K562 (cell line): ENCODE data around the gene TMEM59. TPM values are rescaled to one million over a fixed set of nuclear protein-coding genes. Genes with fewer than 3 reads are reported as not detected.

Experiments
- BCOR ChIP-seq: fragments of 450-650 bp; IDR thresholded peaks from 2 replicates; pipeline ENCODE4 v1.6.1; 2016
- CAMTA2 ChIP-seq: fragments of 250-450 bp; sonication (Bioruptor Pico); conservative IDR thresholded peaks from 2 replicates; pipeline ENCODE4 v1.5.1; 2022
- HDAC8 ChIP-seq: fragments of 450-650 bp; IDR thresholded peaks from 2 replicates; pipeline ENCODE4 v1.6.1; 2016; ENCODE audit warnings: mild to moderate bottlenecking, missing genetic modification characterization, moderate library complexity, missing compliant biosample characterization
- PYGO2 ChIP-seq: fragments of 450-650 bp; IDR thresholded peaks from 2 replicates; pipeline ENCODE4 v1.6.1; 2016; ENCODE audit warnings: mild to moderate bottlenecking, missing genetic modification characterization, moderate library complexity, missing compliant biosample characterization
- RERE ChIP-seq: sonication (generic); formaldehyde crosslinking; IDR thresholded peaks from 2 replicates; pipeline ENCODE4 v1.8.0; 2023; ENCODE audit warnings: missing genetic modification reagents, mild to moderate bottlenecking, borderline replicate concordance
- SMARCA4 ChIP-seq: fragments of 450-650 bp; IDR thresholded peaks from 2 replicates; pipeline ENCODE4 v1.6.1; 2016
- SPI1 ChIP-seq: IDR thresholded peaks from 2 replicates; pipeline ENCODE4 v1.6.1; 2011; ENCODE audit warnings: low read depth, low read length, control low read depth, borderline replicate concordance
- ZMIZ1 ChIP-seq, 2 experiments: fragments of 150-350 bp in 1 of 2; IDR thresholded peaks; 2 replicates each; pipeline ENCODE4 v1.6.1; 2012 to 2016; ENCODE audit warnings: low read depth in 2 of 2, low read length in 2 of 2, mild to moderate bottlenecking in 1 of 2, moderate library complexity in 1 of 2
- ZNF407 ChIP-seq: fragments of 450-650 bp; IDR thresholded peaks from 2 replicates; pipeline ENCODE4 v1.6.1; 2016; ENCODE audit warnings: low read depth
- ZNF785 ChIP-seq: fragments of 250-450 bp; sonication (Bioruptor Pico); IDR thresholded peaks from 2 replicates; pipeline ENCODE4 v1.4.0; 2020; ENCODE audit warnings: mild to moderate bottlenecking
- polyA plus RNA-seq, 8 experiments: library from polyadenylated mRNA; depleted of rRNA in 4 of 8; stranded (reverse) in 5 of 8; unstranded in 3 of 8; fragments of >200 nt; fragmentation: Nextera tagmentation in 2 of 8; fragmentation: Illumina TruSeq in 1 of 8; extraction: Ambion mirVana in 2 of 8; extraction: Trizol in 1 of 8; gene quantifications; 2 replicates each; pipeline versions ENCODE4 v1.2.1 to v1.2.3, GENCODE V29; 2011 to 2014; ENCODE audit warnings: inconsistent platforms in 1 of 8, missing spikeins in 1 of 8
- total RNA-seq, 7 experiments: library from RNA; depleted of rRNA in 6 of 7; stranded (reverse); fragments of >200 nt in 6 of 7; fragmentation: Illumina TruSeq in 2 of 7; extraction: Trizol in 2 of 7; gene quantifications; 2 replicates each; pipeline versions ENCODE4 v1.2.1 to v1.2.3, GENCODE V29; 2011 to 2021; ENCODE audit warnings: low replicate concordance in 1 of 7

Gene TMEM59
- total and polyA plus RNA-seq, 9 of the 15 experiments (the other 6 are each of a cell fraction or from before 2014, with no cell fraction given): 93.1 to 316 (median 151) TPM

- TF ChIP-seq RERE (CRISPR knock-in tag) (no peak), CAMTA2 (0 out of 2 replicates have a peak, but pooled peaks have one; percentile 79), ZMIZ1 (IDR thresholded peaks at IDR 0.05; ENCODE audit: low read depth in 2 of 2, low read length in 2 of 2) (no peak), SPI1 (peak; percentile 71; the same call in 1 of the 2 replicates), HDAC8 (tag) (0 out of 2 replicates have a peak, but pooled peaks have one; percentile 29), ZNF785 (CRISPR knock-in tag) (no peak), BCOR (no peak), SMARCA4 (no peak), PYGO2 (tag) (no peak), ZNF407 (no peak)
Observed at GRCh38 chr1:54052934-54053744, at the start of gene TMEM59, which contains the start of gene TCEANC2 (continued).
